SK-N-SH (cell line): Measurements from ENCODE around the gene ESRRG. TPM values are rescaled to one million over a fixed set of nuclear protein-coding genes. Genes with fewer than 3 reads are reported as not detected.

ENCODE experiments used
- CTCF ChIA-PET: fragments of 300-600, 350-600 bp; formaldehyde crosslinking; extraction: SDS; loops from one replicate; lab custom pipeline; 2021; lab: Yijun Ruan, JAX
- POLR2A ChIA-PET: fragments of 350-600 bp; sonication (Branson Sonifier 250); formaldehyde crosslinking; extraction: SDS; loops from one replicate; lab custom pipeline; 2020; ENCODE audit warnings: antibody characterized with exemption, inconsistent platforms; lab: Yijun Ruan, JAX
- DNase-seq: peaks from one replicate; pipeline ENCODE4 v3.0.0; 2012
- H2AFZ ChIP-seq: fragments of 200-600 bp; sonication (generic); 2 replicates; pipeline ENCODE4 v1.8.1; 2016; ENCODE audit warnings: antibody characterized with exemption, mild to moderate bottlenecking, low read depth
- H3F3A ChIP-seq: fragments of 200-600 bp; sonication (generic); replicated peaks from 2 replicates; pipeline ENCODE3; 2016; ENCODE audit warnings: antibody characterized with exemption, mild to moderate bottlenecking; ENCODE audit not compliant: insufficient read depth
- H3K27ac ChIP-seq, 2 experiments: fragments of 200-500 bp in 1 of 2; fragments of 200-600 bp in 1 of 2; sonication (Bioruptor generic) in 1 of 2; sonication (generic), shearing (Covaris generic) in 1 of 2; 2 replicates each; pipeline versions ENCODE4 v1.5.1 to v1.6.1; 2014 to 2016; ENCODE audit warnings: low read depth in 2 of 2, inconsistent platforms in 1 of 2, low read length in 1 of 2, mild to moderate bottlenecking in 1 of 2, mixed read lengths in 1 of 2
- H3K27me3 ChIP-seq: fragments of 200-600 bp; sonication (generic), shearing (Covaris generic); 2 replicates; pipeline ENCODE4 v1.6.1; 2016; ENCODE audit warnings: mixed run types; ENCODE audit not compliant: insufficient read depth
- H3K36me3 ChIP-seq, 2 experiments: fragments of 200-500 bp in 1 of 2; fragments of 200-600 bp in 1 of 2; sonication (Bioruptor generic) in 1 of 2; sonication (generic) in 1 of 2; replicated peaks in 1 of 2; 2 replicates each; pipeline versions ENCODE3 to v1.5.1; 2014 to 2016; ENCODE audit warnings: low read length in 1 of 2, mild to moderate bottlenecking in 1 of 2; ENCODE audit not compliant: insufficient read depth in 2 of 2, control insufficient read depth in 1 of 2
- H3K4me1 ChIP-seq, 2 experiments: fragments of 200-500 bp in 1 of 2; fragments of 200-600 bp in 1 of 2; sonication (Bioruptor generic) in 1 of 2; sonication (generic), shearing (Covaris generic) in 1 of 2; 2 replicates each; pipeline versions ENCODE4 v1.5.1 to v1.6.1; 2014 to 2016; ENCODE audit warnings: low read depth in 1 of 2, low read length in 1 of 2, mixed run types in 1 of 2; ENCODE audit not compliant: insufficient read depth in 2 of 2, control insufficient read depth in 1 of 2
- H3K4me2 ChIP-seq: fragments of 200-600 bp; sonication (generic), shearing (Covaris generic); 2 replicates; pipeline ENCODE4 v1.6.1; 2017; ENCODE audit warnings: mixed run types
- H3K4me3 ChIP-seq, 2 experiments: fragments of 200-500 bp in 1 of 2; fragments of 200-600 bp in 1 of 2; sonication (Bioruptor generic) in 1 of 2; sonication (generic), shearing (Covaris generic) in 1 of 2; 2 replicates each; pipeline versions ENCODE4 v1.5.1 to v1.8.1; 2014 to 2016; ENCODE audit warnings: low read depth in 2 of 2, inconsistent platforms in 1 of 2, low read length in 1 of 2, mild to moderate bottlenecking in 1 of 2, mixed read lengths in 1 of 2, moderate library complexity in 1 of 2
- H3K79me2 ChIP-seq: fragments of 200-600 bp; sonication (generic); 2 replicates; pipeline ENCODE4 v1.8.1; 2017; ENCODE audit warnings: mild to moderate bottlenecking; ENCODE audit not compliant: insufficient read depth
- H3K9ac ChIP-seq: fragments of 200-600 bp; sonication (generic); 2 replicates; pipeline ENCODE4 v1.6.1; 2017; ENCODE audit warnings: mixed run types
- H3K9me2 ChIP-seq: fragments of 200-600 bp; sonication (generic); 2 replicates; pipeline ENCODE4 v1.6.1; 2017; ENCODE audit warnings: mixed run types
- H3K9me3 ChIP-seq: fragments of 200-600 bp; sonication (generic); 2 replicates; pipeline ENCODE4 v1.6.1; 2017; ENCODE audit warnings: mixed run types, mild to moderate bottlenecking, moderate library complexity
- H4K20me1 ChIP-seq: fragments of 200-600 bp; sonication (generic); 2 replicates; pipeline ENCODE4 v1.6.1; 2017; ENCODE audit warnings: mild to moderate bottlenecking, mixed run types; ENCODE audit not compliant: insufficient read depth
- CHD2 ChIP-seq: fragments of 150-350 bp; IDR thresholded peaks from 2 replicates; pipeline ENCODE4 v1.6.1; 2018; ENCODE audit warnings: low read length; ENCODE audit not compliant: partially characterized antibody
- ELF1 ChIP-seq: IDR thresholded peaks from 2 replicates; pipeline ENCODE4 v1.4.0; 2012
- EZH2phosphoT487 ChIP-seq: fragments of 200-600 bp; sonication (generic); IDR thresholded peaks from 2 replicates; pipeline ENCODE4 v1.6.1; 2017; ENCODE audit warnings: low read depth, mixed run types, mild to moderate bottlenecking, antibody characterized with exemption, moderate library complexity, borderline replicate concordance
- FOXJ3 ChIP-seq: sonication (generic); formaldehyde crosslinking; IDR thresholded peaks from 2 replicates; pipeline ENCODE4 v1.5.1; 2020; ENCODE audit warnings: mild to moderate bottlenecking, missing genetic modification reagents
- FOXM1 ChIP-seq: IDR thresholded peaks from 2 replicates; pipeline ENCODE4 v1.4.0; 2012; ENCODE audit warnings: low read depth, mild to moderate bottlenecking
- GABPA ChIP-seq: IDR thresholded peaks from 2 replicates; pipeline ENCODE4 v1.4.0; 2012; ENCODE audit warnings: low read depth, mild to moderate bottlenecking
- GATA2 ChIP-seq: sonication (generic); formaldehyde crosslinking; IDR thresholded peaks from 2 replicates; pipeline ENCODE4 v1.5.0; 2020; ENCODE audit warnings: mild to moderate bottlenecking, missing genetic modification reagents
- MEF2A ChIP-seq: IDR thresholded peaks from 2 replicates; pipeline ENCODE4 v1.4.0; 2012; ENCODE audit warnings: low read depth, borderline replicate concordance
- RCOR1 ChIP-seq: fragments of 150-350 bp; IDR thresholded peaks from 2 replicates; pipeline ENCODE4 v1.6.1; 2017; ENCODE audit warnings: antibody characterized with exemption, low read length
- RFX5 ChIP-seq: IDR thresholded peaks from 2 replicates; pipeline ENCODE4 v1.6.1; 2012; ENCODE audit warnings: mild to moderate bottlenecking, improper control_type of control experiment, low read length
- TCF12 ChIP-seq: IDR thresholded peaks from 2 replicates; pipeline ENCODE4 v1.4.0; 2012
- TEAD4 ChIP-seq: IDR thresholded peaks from 2 replicates; pipeline ENCODE4 v1.4.0; 2012; ENCODE audit warnings: mild to moderate bottlenecking, borderline replicate concordance; ENCODE audit not compliant: insufficient read depth
- WGBS: methylation state at CpG from one replicate; pipeline ENCODE4 v1.1.6; 2017; ENCODE audit warnings: low lambda C conversion rate; 5-methylcytosine and 5-hydroxymethylcytosine counted together
- polyA plus RNA-seq, 3 experiments: library from polyadenylated mRNA; depleted of rRNA; stranded (reverse); fragments of >200 nt; gene quantifications; 2 replicates each; pipeline ENCODE4 v1.2.3, GENCODE V29; 2012
- TF ChIP-seq, protein P1 (sequence below): IDR thresholded peaks from 2 replicates; pipeline ENCODE4 v1.6.1; 2012; ENCODE audit warnings: mild to moderate bottlenecking, low read depth, low read length, moderate library complexity
- TF ChIP-seq, protein P2 (sequence below): IDR thresholded peaks from 2 replicates; pipeline ENCODE4 v1.4.0; 2012; ENCODE audit warnings: low read depth, borderline replicate concordance
- TF ChIP-seq, protein P3 (sequence below): fragments of 150-350 bp; IDR thresholded peaks from 2 replicates; pipeline ENCODE4 v1.6.1; 2016; ENCODE audit warnings: mild to moderate bottlenecking, low read depth, low read length
- TF ChIP-seq, protein P4 (sequence below): fragments of 150-350 bp; IDR thresholded peaks from 2 replicates; pipeline ENCODE4 v1.6.1; 2017; ENCODE audit warnings: antibody characterized with exemption, low read length, low read depth, borderline replicate concordance

Gene ESRRG
- polyA plus RNA-seq, 1 of the 3 experiments (the other 2 are of a cell fraction): 0.26 TPM

DNA sequence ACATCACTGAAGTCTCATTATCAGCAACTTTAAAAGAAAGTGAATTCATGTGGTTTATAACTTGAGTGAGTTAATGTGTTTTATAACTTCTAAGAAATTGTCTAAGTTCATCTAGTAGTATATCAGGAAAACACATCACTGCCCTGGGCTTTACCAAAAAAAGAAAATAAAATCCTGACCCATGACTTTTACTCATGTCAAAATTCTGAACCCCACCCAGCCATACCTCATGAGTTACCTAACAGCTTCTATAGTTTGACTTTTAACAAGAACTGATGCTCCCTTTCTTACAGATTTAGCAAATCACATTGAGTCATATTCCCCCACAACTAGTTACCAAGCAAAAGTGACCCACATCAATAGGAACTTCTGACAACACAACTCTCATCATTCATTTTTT is 57.4 kb downstream of the ESRRG start:
- ChIA-PET CTCF (no interaction called here), POLR2A (no interaction called here)
- H2AFZ ChIP-seq: no peak overlapping the region

DNA sequence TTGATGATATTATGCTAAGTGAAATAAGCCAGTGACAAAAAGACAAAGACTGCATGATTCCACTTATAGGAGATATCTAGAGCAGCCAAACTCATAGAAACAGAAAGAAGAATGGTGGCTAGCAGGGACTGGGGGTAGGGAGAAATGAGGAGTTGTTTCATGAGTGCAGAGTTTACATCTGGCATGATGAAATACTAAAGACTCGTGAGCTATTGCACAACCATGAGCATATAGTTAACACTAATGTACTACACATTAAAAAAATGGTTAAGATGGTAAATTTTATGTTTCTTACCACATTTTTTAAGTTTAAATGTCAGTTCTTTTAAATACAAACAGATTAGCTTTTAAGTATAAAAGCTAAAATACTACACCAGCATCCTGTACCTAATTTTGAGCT is 57.8 kb downstream of the ESRRG start:
- WGBS: 31% methylated on average over 1 of the region's 1 CpG
- Histone ChIP-seq H3K4me1 (no peaks in the 10 kb centered on the region; a peak in 1 of 4 replicates), H3K9ac (no peak overlapping the region), H3K27ac (no peak overlapping the region), H4K20me1 (no peaks in the 10 kb centered on the region), H2AFZ (no peak overlapping the region), H3F3A (no peaks in the 10 kb centered on the region), H3K4me2 (no peak overlapping the region), H3K36me3 (no peaks in the 10 kb centered on the region), H3K4me3 (no peak overlapping the region), H3K79me2 (no peaks in the 10 kb centered on the region), H3K9me3 (no peaks in the 10 kb centered on the region), H3K27me3 (no peaks in the 10 kb centered on the region), H3K9me2 (no peaks in the 10 kb centered on the region)
- ChIA-PET POLR2A (no interaction called here), CTCF (no interaction called here)
- DNase-seq: no peak
- TF ChIP-seq ELF1 (no peak), RFX5 (no peak), TEAD4 (no peak), FOXM1 (no peak), RCOR1 (no peak), GABPA (no peak)
- TF ChIP-seq, protein P1, sequence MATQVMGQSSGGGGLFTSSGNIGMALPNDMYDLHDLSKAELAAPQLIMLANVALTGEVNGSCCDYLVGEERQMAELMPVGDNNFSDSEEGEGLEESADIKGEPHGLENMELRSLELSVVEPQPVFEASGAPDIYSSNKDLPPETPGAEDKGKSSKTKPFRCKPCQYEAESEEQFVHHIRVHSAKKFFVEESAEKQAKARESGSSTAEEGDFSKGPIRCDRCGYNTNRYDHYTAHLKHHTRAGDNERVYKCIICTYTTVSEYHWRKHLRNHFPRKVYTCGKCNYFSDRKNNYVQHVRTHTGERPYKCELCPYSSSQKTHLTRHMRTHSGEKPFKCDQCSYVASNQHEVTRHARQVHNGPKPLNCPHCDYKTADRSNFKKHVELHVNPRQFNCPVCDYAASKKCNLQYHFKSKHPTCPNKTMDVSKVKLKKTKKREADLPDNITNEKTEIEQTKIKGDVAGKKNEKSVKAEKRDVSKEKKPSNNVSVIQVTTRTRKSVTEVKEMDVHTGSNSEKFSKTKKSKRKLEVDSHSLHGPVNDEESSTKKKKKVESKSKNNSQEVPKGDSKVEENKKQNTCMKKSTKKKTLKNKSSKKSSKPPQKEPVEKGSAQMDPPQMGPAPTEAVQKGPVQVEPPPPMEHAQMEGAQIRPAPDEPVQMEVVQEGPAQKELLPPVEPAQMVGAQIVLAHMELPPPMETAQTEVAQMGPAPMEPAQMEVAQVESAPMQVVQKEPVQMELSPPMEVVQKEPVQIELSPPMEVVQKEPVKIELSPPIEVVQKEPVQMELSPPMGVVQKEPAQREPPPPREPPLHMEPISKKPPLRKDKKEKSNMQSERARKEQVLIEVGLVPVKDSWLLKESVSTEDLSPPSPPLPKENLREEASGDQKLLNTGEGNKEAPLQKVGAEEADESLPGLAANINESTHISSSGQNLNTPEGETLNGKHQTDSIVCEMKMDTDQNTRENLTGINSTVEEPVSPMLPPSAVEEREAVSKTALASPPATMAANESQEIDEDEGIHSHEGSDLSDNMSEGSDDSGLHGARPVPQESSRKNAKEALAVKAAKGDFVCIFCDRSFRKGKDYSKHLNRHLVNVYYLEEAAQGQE: no peak
- TF ChIP-seq, protein P2, sequence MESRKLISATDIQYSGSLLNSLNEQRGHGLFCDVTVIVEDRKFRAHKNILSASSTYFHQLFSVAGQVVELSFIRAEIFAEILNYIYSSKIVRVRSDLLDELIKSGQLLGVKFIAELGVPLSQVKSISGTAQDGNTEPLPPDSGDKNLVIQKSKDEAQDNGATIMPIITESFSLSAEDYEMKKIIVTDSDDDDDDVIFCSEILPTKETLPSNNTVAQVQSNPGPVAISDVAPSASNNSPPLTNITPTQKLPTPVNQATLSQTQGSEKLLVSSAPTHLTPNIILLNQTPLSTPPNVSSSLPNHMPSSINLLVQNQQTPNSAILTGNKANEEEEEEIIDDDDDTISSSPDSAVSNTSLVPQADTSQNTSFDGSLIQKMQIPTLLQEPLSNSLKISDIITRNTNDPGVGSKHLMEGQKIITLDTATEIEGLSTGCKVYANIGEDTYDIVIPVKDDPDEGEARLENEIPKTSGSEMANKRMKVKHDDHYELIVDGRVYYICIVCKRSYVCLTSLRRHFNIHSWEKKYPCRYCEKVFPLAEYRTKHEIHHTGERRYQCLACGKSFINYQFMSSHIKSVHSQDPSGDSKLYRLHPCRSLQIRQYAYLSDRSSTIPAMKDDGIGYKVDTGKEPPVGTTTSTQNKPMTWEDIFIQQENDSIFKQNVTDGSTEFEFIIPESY: no peak

More for the DNA sequence above, 57.4 kb downstream of the ESRRG start:
- Histone ChIP-seq H3K79me2 (no peaks in the 10 kb centered on the region), H3K9ac (no peak overlapping the region), H3K4me3 (no peak overlapping the region), H3K4me1 (no peaks in the 10 kb centered on the region; a peak in 1 of 4 replicates), H3K36me3 (no peaks in the 10 kb centered on the region), H3F3A (no peaks in the 10 kb centered on the region), H3K9me2 (no peaks in the 10 kb centered on the region), H3K9me3 (no peaks in the 10 kb centered on the region), H4K20me1 (no peaks in the 10 kb centered on the region), H3K27me3 (no peaks in the 10 kb centered on the region), H3K4me2 (no peak overlapping the region), H3K27ac (no peak overlapping the region)
- TF ChIP-seq EZH2phosphoT487 (no peak), CHD2 (no peak), FOXJ3 (CRISPR knock-in tag) (no peak), TCF12 (no peak), RFX5 (no peak), GATA2 (CRISPR knock-in tag) (no peak), MEF2A (no peak)
- TF ChIP-seq, protein P1: no peak
- TF ChIP-seq, protein P3, sequence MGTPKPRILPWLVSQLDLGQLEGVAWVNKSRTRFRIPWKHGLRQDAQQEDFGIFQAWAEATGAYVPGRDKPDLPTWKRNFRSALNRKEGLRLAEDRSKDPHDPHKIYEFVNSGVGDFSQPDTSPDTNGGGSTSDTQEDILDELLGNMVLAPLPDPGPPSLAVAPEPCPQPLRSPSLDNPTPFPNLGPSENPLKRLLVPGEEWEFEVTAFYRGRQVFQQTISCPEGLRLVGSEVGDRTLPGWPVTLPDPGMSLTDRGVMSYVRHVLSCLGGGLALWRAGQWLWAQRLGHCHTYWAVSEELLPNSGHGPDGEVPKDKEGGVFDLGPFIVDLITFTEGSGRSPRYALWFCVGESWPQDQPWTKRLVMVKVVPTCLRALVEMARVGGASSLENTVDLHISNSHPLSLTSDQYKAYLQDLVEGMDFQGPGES: no peak
- TF ChIP-seq, protein P4, sequence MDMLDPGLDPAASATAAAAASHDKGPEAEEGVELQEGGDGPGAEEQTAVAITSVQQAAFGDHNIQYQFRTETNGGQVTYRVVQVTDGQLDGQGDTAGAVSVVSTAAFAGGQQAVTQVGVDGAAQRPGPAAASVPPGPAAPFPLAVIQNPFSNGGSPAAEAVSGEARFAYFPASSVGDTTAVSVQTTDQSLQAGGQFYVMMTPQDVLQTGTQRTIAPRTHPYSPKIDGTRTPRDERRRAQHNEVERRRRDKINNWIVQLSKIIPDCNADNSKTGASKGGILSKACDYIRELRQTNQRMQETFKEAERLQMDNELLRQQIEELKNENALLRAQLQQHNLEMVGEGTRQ: no peak
- no peak for DNase-seq
